ENCODE results near the gene SLC25A42. TPM values are rescaled to one million over a fixed set of nuclear protein-coding genes. Genes with fewer than 3 reads are reported as not detected.
A peak's percentile ranks its signal among the peaks of the same experiment; 100 is the strongest.

Gene SLC25A42
- total and polyA plus RNA-seq, 2 of the 13 experiments (the other 11 are each of a cell fraction or from before 2014, with no cell fraction given), result 12.8 to 18.3 TPM

GRCh38 chr19:19098703-19099632 is 35.2 kb downstream of the SLC25A42 start (continued):
- TF ChIP-seq PATZ1 (CRISPR knock-in tag; IDR thresholded peaks at IDR 0.05) (peak; percentile 68), YY1 (IDR thresholded peaks at IDR 0.05; ENCODE audit: insufficient read depth, insufficient replicate concordance, low read depth, low read length) (peak; percentile 60), THYN1 (CRISPR knock-in tag; IDR thresholded peaks at IDR 0.05; ENCODE audit: borderline replicate concordance, low read depth) (no peak), ZFP36 (IDR thresholded peaks at IDR 0.05; ENCODE audit: borderline replicate concordance, low read depth, low read length, partially characterized antibody) (no peak), EEA1 (CRISPR knock-in tag; IDR thresholded peaks at IDR 0.05; ENCODE audit: borderline replicate concordance) (no peak), POGZ (CRISPR knock-in tag; IDR thresholded peaks at IDR 0.05) (peak; percentile 59), TEF (CRISPR knock-in tag; IDR thresholded peaks at IDR 0.05) (no peak), ZNF224 (CRISPR knock-in tag; IDR thresholded peaks at IDR 0.05) (0 out of 2 replicates have a peak, but pooled peaks have one; percentile 28), ZNF318 (CRISPR knock-in tag; IDR thresholded peaks at IDR 0.05) (no peak), IRX3 (CRISPR knock-in tag; IDR thresholded peaks at IDR 0.05; ENCODE audit: borderline replicate concordance, low read depth) (no peak; the same call in 1 of the 2 replicates), ZNF503 (CRISPR knock-in tag; IDR thresholded peaks at IDR 0.05) (no peak), ZFP37 (CRISPR knock-in tag; IDR thresholded peaks at IDR 0.05; ENCODE audit: borderline replicate concordance) (0 out of 2 replicates have a peak, but pooled peaks have one; percentile 23)

All from HepG2 (cell line).